ENCODE measurements around the gene NKD1.

NKD1 gene

GRCh38 chr16:50553182-50553710, 5.0 kb downstream of the NKD1 start:
- CTCF ChIA-PET = interaction anchor here (1.0 kb wide), 1 partner anchor 41 kb away, joined by 3 read pairs; no protein-coding TSS in a partner anchor
- H3K4me3 ChIP-seq (ENCODE audit: low read depth, low read length) = no peak overlapping the region
- POLR2A ChIA-PET = no interaction called here
- no peak for TF ChIP-seq CTCF (IDR thresholded peaks at IDR 0.05; ENCODE audit: insufficient read depth, low read length, missing control alignments)
- DNase-seq (ENCODE audit: low read depth, low spot score) = no peak

GRCh38 chr16:50553731-50554360, 5.7 kb downstream of the NKD1 start:
- TF ChIP-seq CTCF (IDR thresholded peaks at IDR 0.05; ENCODE audit: insufficient read depth, low read length, missing control alignments) = no peak
- POLR2A ChIA-PET = no interaction called here
- CTCF ChIA-PET = interaction anchor here (1.0 to 1.5 kb wide), 2 partner anchors 40 to 252 kb away, joined by 3 to 6 read pairs; no protein-coding TSS in a partner anchor
- DNase-seq (ENCODE audit: low read depth, low spot score) = no peak
- no peak overlapping the region for H3K4me3 ChIP-seq (ENCODE audit: low read depth, low read length)

DNA sequence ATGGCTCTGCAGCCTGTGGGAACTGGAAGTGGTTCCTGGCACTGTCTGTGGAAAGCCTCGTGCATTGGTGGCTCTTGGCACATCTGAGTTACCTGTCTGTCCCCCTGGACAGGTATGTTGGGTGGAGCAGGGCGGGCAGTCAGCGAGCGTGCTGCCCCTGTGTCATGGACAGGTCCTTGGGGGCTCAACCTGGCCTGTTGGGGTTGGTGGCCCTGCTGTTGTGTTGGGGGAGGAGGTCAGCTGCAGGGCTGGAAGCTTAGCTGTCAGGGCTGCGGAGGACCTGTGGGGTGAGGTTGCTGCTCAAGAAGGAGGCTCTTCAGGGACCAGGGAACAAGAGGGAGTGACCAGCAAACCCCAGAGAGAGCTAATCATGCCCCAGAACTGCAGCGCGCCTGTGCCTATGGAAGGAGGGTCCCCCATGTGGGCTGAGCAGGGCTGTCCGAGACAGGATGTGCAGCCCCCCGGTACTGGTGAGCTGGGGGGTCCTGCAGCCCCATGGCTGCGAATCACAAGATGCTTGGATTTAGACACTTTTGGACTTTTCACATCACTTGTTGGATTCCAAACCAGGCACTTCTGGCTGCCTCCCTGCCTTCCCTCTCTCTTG, 7.2 kb downstream of the NKD1 start:
- POLR2A ChIA-PET = no interaction called here
- TF ChIP-seq CTCF (IDR thresholded peaks at IDR 0.05; ENCODE audit: insufficient read depth, low read length, missing control alignments) = no peak
- H3K4me3 ChIP-seq (ENCODE audit: low read depth, low read length) = no peak overlapping the region

DNA sequence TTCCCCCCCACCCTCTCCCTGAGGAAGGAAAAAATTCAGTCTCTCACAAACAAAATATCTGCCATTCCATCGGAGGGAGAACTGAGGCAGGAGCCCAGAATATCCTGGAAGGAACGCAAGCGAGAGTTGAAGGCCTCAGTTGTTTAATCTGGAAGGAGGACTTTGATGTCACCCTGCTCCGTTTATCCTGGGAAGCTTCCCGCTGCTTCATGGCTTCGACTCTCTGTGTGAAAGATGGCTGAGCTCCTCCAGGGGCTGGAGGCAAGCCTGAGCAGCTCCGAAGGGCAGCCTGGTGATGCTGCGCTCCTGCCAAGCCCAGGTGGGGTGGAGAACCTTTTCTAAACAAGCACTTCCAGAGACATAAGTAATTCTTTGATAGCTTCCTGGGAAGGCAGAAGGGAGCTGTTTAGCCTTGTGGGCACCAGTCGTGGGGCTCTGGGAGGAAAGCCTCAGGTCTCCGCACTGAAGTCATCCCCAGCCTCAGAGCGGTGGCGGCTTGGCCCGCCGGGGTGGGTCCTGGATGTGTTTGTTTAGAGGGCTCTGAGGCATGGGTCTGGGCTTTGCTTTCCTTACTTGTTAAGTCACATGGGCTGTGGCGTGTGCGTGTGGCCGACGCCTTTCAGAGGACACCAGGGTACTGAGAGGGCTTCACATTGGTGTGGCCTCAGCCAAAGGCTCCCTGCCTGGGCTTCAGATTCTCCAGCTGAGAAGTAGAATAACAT, 7.9 kb downstream of the NKD1 start:
- ChIA-PET CTCF (no interaction called here), POLR2A (no interaction called here)
- no peak for TF ChIP-seq CTCF (IDR thresholded peaks at IDR 0.05; ENCODE audit: insufficient read depth, low read length, missing control alignments)
- no peak overlapping the region for H3K4me3 ChIP-seq (ENCODE audit: low read depth, low read length)
- DNase-seq (ENCODE audit: low read depth, low spot score) = no peak

More for the DNA sequence above, 7.2 kb downstream of the NKD1 start:
- CTCF ChIA-PET = interaction anchor here (1.5 kb wide), 1 partner anchor 251 kb away, joined by 6 read pairs; no protein-coding TSS in a partner anchor
- DNase-seq (ENCODE audit: low read depth, low spot score) = no peak

- no peak overlapping the region for H3K4me3 ChIP-seq (ENCODE audit: low read depth, low read length)
- TF ChIP-seq CTCF (IDR thresholded peaks at IDR 0.05; ENCODE audit: insufficient read depth, low read length, missing control alignments) = no peak
- ChIA-PET POLR2A (no interaction called here), CTCF (no interaction called here)
- no peak for DNase-seq (ENCODE audit: low read depth, low spot score)
Observed at GRCh38 chr16:50557046-50557445, 8.8 kb downstream of the NKD1 start.

GRCh38 chr16:50558913-50559312, 10.7 kb downstream of the NKD1 start:
- no peak overlapping the region for H3K4me3 ChIP-seq (ENCODE audit: low read depth, low read length)
- CTCF ChIA-PET = no interaction called here
- POLR2A ChIA-PET = no interaction called here
- TF ChIP-seq CTCF (IDR thresholded peaks at IDR 0.05; ENCODE audit: insufficient read depth, low read length, missing control alignments) = no peak
- no peak for DNase-seq (ENCODE audit: low read depth, low spot score)
